RWPE1 (cell line): Measurements from ENCODE around the gene ASCC2.
A peak's percentile ranks its signal among the peaks of the same experiment; 100 is the strongest.

Source experiments
- CTCF ChIA-PET: fragments of 350-600 bp; sonication (Branson Sonifier 250); formaldehyde crosslinking; extraction: SDS; loops from one replicate; lab custom pipeline; 2021; lab: Yijun Ruan, JAX
- POLR2A ChIA-PET: fragments of 400-600 bp; formaldehyde crosslinking; extraction: SDS; loops from one replicate; lab custom pipeline; 2020; ENCODE audit warnings: antibody characterized with exemption; ENCODE audit not compliant: low non-redundant PET; lab: Yijun Ruan, JAX
- DNase-seq: peaks from one replicate; pipeline ENCODE4 v3.0.0; 2012; ENCODE audit warnings: low spot score
- H3K27ac ChIP-seq: fragments of 450-650 bp; 2 replicates; pipeline ENCODE4 v1.5.1; 2017
- TF ChIP-seq, protein P1 (sequence below): fragments of 450-650 bp; conservative IDR thresholded peaks from 2 replicates; pipeline ENCODE4 v1.5.1; 2017; ENCODE audit warnings: low read depth, mild to moderate bottlenecking

The ASCC2 gene

DNA sequence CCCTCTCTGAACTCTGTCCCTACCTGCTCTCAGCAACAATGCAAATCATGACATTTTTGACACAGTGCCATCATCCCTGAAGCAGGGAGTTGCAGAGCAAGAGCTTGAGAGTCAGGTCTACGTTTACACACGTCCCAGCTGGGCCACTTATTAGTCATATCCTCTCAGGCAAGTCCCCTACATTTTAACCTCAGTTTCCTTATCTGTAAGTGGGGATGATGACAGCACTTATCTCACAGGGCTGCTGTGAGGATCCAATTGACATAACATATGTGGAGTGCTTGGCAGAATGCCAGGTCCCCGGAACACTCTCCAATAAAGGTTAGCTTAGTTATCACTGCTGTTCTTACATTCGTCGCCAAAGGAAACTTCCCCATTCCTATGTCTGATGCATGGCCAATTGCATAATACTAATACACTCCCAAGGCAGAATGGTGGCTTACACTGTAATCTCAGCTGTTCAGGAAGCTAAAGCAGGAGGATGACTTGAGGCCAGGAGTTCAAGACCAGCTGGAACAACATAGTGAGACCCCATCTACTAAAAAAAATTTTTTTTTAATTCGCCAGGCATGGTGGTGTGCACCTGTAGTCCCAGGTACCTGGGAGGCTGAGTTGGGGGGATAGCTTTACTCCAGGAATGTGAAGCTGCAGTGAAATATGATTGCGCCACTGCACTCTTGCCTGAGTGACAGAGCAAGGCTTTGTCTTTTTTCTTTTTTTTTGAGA, 16.6 kb downstream of the ASCC2 start:
- ChIA-PET POLR2A (no interaction called here), CTCF (interaction anchor here (0.5 kb wide), 1 partner anchor 250 kb away, joined by 3 read pairs; no protein-coding TSS in a partner anchor)
- H3K27ac ChIP-seq = peak overlapping the region; percentile 87
- TF ChIP-seq, protein P1, sequence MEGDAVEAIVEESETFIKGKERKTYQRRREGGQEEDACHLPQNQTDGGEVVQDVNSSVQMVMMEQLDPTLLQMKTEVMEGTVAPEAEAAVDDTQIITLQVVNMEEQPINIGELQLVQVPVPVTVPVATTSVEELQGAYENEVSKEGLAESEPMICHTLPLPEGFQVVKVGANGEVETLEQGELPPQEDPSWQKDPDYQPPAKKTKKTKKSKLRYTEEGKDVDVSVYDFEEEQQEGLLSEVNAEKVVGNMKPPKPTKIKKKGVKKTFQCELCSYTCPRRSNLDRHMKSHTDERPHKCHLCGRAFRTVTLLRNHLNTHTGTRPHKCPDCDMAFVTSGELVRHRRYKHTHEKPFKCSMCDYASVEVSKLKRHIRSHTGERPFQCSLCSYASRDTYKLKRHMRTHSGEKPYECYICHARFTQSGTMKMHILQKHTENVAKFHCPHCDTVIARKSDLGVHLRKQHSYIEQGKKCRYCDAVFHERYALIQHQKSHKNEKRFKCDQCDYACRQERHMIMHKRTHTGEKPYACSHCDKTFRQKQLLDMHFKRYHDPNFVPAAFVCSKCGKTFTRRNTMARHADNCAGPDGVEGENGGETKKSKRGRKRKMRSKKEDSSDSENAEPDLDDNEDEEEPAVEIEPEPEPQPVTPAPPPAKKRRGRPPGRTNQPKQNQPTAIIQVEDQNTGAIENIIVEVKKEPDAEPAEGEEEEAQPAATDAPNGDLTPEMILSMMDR = no peak
- DNase-seq = peak; percentile 73

- no peak for DNase-seq
- CTCF ChIA-PET = interaction anchor here (0.6 kb wide), 1 partner anchor 14 kb away, joined by 3 read pairs; no protein-coding TSS in a partner anchor
- TF ChIP-seq, protein P1 = no peak
- POLR2A ChIA-PET = no interaction called here
- peak overlapping the region; percentile 87 for H3K27ac ChIP-seq
Observed at GRCh38 chr22:29820961-29821290, 17.1 kb downstream of the ASCC2 start.

- CTCF ChIA-PET = no interaction called here
- TF ChIP-seq, protein P1 = no peak
- no peak for DNase-seq
- peak overlapping the region; percentile 44; the same call in 1 of the 2 replicates for H3K27ac ChIP-seq
- POLR2A ChIA-PET = no interaction called here
Observed at GRCh38 chr22:29819501-29819900, 18.6 kb downstream of the ASCC2 start.

GRCh38 chr22:29817724-29818123, 20.4 kb downstream of the ASCC2 start:
- H3K27ac ChIP-seq = peak overlapping the region; percentile 75
- CTCF ChIA-PET = no interaction called here
- TF ChIP-seq, protein P1 = no peak
- no peak for DNase-seq
- POLR2A ChIA-PET = no interaction called here

DNA sequence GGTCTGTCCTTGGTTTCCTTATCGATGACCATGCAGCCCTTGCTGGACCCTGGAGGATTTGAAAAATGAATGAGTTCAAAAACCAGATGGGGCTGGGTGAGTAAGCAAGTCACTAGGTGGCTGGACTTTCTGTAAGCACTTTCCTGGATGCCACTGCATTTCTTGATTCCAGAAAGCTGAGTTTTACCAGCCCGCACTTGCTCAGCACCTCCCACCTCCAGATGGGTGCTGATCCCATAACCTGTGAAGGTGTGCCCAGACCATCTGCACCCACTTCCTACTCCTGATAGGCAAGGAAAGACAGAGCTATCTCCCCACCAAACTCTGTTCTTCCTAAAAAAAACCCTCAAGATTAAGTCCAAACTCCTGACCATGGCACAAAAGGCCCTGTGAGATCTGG, 21.1 kb downstream of the ASCC2 start:
- TF ChIP-seq, protein P1 = no peak
- H3K27ac ChIP-seq = peak overlapping the region; percentile 75
- no peak for DNase-seq
- ChIA-PET CTCF (no interaction called here), POLR2A (no interaction called here)

GRCh38 chr22:29816539-29816938, 21.5 kb downstream of the ASCC2 start:
- peak overlapping the region; percentile 75 for H3K27ac ChIP-seq
- CTCF ChIA-PET = no interaction called here
- POLR2A ChIA-PET = no interaction called here
- TF ChIP-seq, protein P1 = no peak
- no peak for DNase-seq
